ENCODE measurements around the gene DTYMK. TPM values are rescaled to one million over a fixed set of nuclear protein-coding genes. Genes with fewer than 3 reads are reported as not detected.

The DTYMK gene
- total RNA-seq, 1 experiment from 2014 or later, result 88.1 TPM

DNA sequence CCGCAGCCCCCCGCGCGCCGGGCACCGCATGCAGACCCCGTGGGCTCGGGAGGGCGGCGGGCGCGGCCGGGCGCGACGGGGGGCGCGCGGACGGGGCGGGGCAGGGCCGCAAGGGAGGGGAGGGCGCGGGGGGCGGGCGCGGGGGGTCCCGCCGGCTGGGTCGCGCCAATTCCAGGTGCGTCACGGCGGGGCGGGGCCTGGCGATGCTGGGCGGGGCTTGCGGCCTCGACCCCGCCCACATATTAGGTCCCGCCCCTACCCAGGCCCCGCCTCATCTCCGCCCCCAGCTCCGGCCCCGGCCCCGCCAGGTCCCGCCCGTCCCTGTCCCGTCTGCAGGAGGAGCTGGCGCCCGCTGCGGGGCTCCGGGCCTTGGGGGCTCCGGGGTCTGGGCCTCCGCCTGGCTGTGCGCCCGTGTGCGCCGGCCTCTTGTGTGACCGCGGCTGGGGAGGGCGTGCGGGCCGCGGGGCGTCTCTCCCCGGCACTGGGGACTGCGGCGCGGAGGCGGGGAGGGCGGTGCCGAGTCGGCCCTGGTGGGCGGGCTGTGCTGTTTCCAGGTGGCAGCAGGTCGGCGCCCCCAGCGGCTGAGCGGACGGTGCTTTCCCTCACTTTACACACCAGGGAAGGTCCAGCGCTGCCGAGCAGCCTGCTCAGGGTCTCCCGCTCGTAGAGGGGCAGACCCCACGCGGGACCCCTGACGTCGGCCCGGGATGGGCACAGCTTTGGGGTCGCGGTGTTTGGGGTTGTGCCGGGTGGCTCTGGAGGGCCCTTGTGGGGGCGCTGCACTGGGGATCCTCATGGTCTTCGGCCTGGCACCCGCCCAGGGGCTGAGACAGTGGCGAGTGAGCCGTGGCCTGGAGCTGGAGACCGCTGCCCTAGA lies 15.8 kb upstream of the DTYMK start (continued):
- TF ChIP-seq PRRX2 (CRISPR knock-in tag; IDR thresholded peaks at IDR 0.05), result no peak
- TF ChIP-seq FOXP1 (CRISPR knock-in tag; IDR thresholded peaks at IDR 0.05; ENCODE audit: borderline replicate concordance), result peak; percentile 53; the same call in 1 of the 2 replicates
- no peak for TF ChIP-seq PRDM15 (CRISPR knock-in tag; IDR thresholded peaks at IDR 0.05)
- peak; percentile 62; the same call in 1 of the 2 replicates for TF ChIP-seq FOXK1 (CRISPR knock-in tag; IDR thresholded peaks at IDR 0.05)
- no peak for TF ChIP-seq JUN (CRISPR knock-in tag; IDR thresholded peaks at IDR 0.05)
- TF ChIP-seq ZNF423 (CRISPR knock-in tag; IDR thresholded peaks at IDR 0.05), result no peak
- no peak for TF ChIP-seq MLX (CRISPR knock-in tag; IDR thresholded peaks at IDR 0.05)
- 0 out of 2 replicates have a peak, but pooled peaks have one; percentile 5 for TF ChIP-seq KAT7 (CRISPR knock-in tag; IDR thresholded peaks at IDR 0.05; ENCODE audit: borderline replicate concordance)
- TF ChIP-seq ZNF512 (CRISPR knock-in tag; IDR thresholded peaks at IDR 0.05; ENCODE audit: borderline replicate concordance), result no peak
- no peak for TF ChIP-seq NFYB (CRISPR knock-in tag; conservative IDR thresholded peaks at IDR 0.05; ENCODE audit: low read depth)
- TF ChIP-seq TEAD1 (CRISPR knock-in tag; IDR thresholded peaks at IDR 0.05), result 0 out of 2 replicates have a peak, but pooled peaks have one; percentile 41
- TF ChIP-seq, protein P1, sequence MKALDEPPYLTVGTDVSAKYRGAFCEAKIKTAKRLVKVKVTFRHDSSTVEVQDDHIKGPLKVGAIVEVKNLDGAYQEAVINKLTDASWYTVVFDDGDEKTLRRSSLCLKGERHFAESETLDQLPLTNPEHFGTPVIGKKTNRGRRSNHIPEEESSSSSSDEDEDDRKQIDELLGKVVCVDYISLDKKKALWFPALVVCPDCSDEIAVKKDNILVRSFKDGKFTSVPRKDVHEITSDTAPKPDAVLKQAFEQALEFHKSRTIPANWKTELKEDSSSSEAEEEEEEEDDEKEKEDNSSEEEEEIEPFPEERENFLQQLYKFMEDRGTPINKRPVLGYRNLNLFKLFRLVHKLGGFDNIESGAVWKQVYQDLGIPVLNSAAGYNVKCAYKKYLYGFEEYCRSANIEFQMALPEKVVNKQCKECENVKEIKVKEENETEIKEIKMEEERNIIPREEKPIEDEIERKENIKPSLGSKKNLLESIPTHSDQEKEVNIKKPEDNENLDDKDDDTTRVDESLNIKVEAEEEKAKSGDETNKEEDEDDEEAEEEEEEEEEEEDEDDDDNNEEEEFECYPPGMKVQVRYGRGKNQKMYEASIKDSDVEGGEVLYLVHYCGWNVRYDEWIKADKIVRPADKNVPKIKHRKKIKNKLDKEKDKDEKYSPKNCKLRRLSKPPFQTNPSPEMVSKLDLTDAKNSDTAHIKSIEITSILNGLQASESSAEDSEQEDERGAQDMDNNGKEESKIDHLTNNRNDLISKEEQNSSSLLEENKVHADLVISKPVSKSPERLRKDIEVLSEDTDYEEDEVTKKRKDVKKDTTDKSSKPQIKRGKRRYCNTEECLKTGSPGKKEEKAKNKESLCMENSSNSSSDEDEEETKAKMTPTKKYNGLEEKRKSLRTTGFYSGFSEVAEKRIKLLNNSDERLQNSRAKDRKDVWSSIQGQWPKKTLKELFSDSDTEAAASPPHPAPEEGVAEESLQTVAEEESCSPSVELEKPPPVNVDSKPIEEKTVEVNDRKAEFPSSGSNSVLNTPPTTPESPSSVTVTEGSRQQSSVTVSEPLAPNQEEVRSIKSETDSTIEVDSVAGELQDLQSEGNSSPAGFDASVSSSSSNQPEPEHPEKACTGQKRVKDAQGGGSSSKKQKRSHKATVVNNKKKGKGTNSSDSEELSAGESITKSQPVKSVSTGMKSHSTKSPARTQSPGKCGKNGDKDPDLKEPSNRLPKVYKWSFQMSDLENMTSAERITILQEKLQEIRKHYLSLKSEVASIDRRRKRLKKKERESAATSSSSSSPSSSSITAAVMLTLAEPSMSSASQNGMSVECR (CRISPR knock-in tag; IDR thresholded peaks at IDR 0.05; ENCODE audit: borderline replicate concordance), result peak; percentile 54; the same call in 1 of the 2 replicates
- no peak for TF ChIP-seq CREM (CRISPR knock-in tag; IDR thresholded peaks at IDR 0.05)
- no peak for TF ChIP-seq IRF1 (CRISPR knock-in tag; IDR thresholded peaks at IDR 0.05)
- TF ChIP-seq NFE2L1 (CRISPR knock-in tag; IDR thresholded peaks at IDR 0.05), result peak; percentile 27; the same call in 1 of the 2 replicates
- 0 out of 2 replicates have a peak, but pooled peaks have one; percentile 16 for TF ChIP-seq ZNF232 (CRISPR knock-in tag; IDR thresholded peaks at IDR 0.05)
- no peak for TF ChIP-seq RELA (CRISPR knock-in tag; IDR thresholded peaks at IDR 0.05; ENCODE audit: borderline replicate concordance)
- peak; percentile 69 for TF ChIP-seq MAX (CRISPR knock-in tag; IDR thresholded peaks at IDR 0.05)
